ENCODE measurements around the gene PPP2R5D.
A peak's percentile ranks its signal among the peaks of the same experiment; 100 is the strongest.
"Not testable (repeated sequence)": the region's sequence is repeated elsewhere in the genome, so short reads cannot be mapped to it uniquely, and the experiment has no call there.

The PPP2R5D gene

GRCh38 chr6:42984001-42984923 is at the start of gene PPP2R5D:
Gene PPP2R5D (plus strand): TSS chr6:42984570. CDS start chr6:42984678, 108 bp downstream.
- peak; percentile 98 to 99 for DNase-seq

- no peak for DNase-seq
Observed at GRCh38 chr6:42935322-42935721, 49.0 kb upstream of the PPP2R5D start.

GRCh38 chr6:42936398-42936797 is 48.0 kb upstream of the PPP2R5D start:
- no peak for DNase-seq

GRCh38 chr6:42937548-42938427 is 46.6 kb upstream of the PPP2R5D start:
- DNase-seq = no peak

- DNase-seq = no peak
Observed at GRCh38 chr6:42938428-42938796, 46.0 kb upstream of the PPP2R5D start.

- no peak for DNase-seq
Observed at GRCh38 chr6:42938987-42939809, 45.2 kb upstream of the PPP2R5D start.

GRCh38 chr6:42939810-42940167 is 44.6 kb upstream of the PPP2R5D start:
- no peak for DNase-seq

- DNase-seq = no peak
Observed at GRCh38 chr6:42940493-42941045, 43.8 kb upstream of the PPP2R5D start.

GRCh38 chr6:42941356-42941755 is 43.0 kb upstream of the PPP2R5D start:
- DNase-seq = not testable (repeated sequence)

GRCh38 chr6:42942444-42942843 is 41.9 kb upstream of the PPP2R5D start:
- DNase-seq = no peak

- no peak for DNase-seq
Observed at GRCh38 chr6:42947950-42948349, 36.4 kb upstream of the PPP2R5D start.

- no peak for DNase-seq
Observed at GRCh38 chr6:42952389-42952788, 32.0 kb upstream of the PPP2R5D start.

GRCh38 chr6:42954405-42954804 is 30.0 kb upstream of the PPP2R5D start:
- not testable (repeated sequence) for DNase-seq

- no peak for DNase-seq
Observed at GRCh38 chr6:42958125-42958524, 26.2 kb upstream of the PPP2R5D start.

GRCh38 chr6:42959917-42960242 is 24.5 kb upstream of the PPP2R5D start:
- no peak for DNase-seq

GRCh38 chr6:42960243-42961019 is 23.9 kb upstream of the PPP2R5D start, which contains the start of gene GNMT:
Gene GNMT (plus strand): TSS chr6:42960754. CDS start chr6:42960768, 14 bp downstream.
- peak in 1 of 2 donors; percentile 35 for DNase-seq

- no peak for DNase-seq
Observed at GRCh38 chr6:42961020-42961470, 23.3 kb upstream of the PPP2R5D start.

- DNase-seq = no peak
Observed at GRCh38 chr6:42962096-42962495, 22.3 kb upstream of the PPP2R5D start.

- DNase-seq = no peak
Observed at GRCh38 chr6:42962502-42963178, 21.7 kb upstream of the PPP2R5D start.

- DNase-seq = no peak
Observed at GRCh38 chr6:42963179-42963854, 21.1 kb upstream of the PPP2R5D start.
